K562 (cell line): ENCODE measurements around the gene MLH1. TPM values are rescaled to one million over a fixed set of nuclear protein-coding genes. Genes with fewer than 3 reads are reported as not detected.

Experiments used
- CREM ChIP-seq: IDR thresholded peaks from 2 replicates; pipeline ENCODE4 v1.6.1; 2014; ENCODE audit warnings: antibody characterized with exemption, low read depth
- HCFC1 ChIP-seq: IDR thresholded peaks from 2 replicates; pipeline ENCODE4 v1.6.1; 2012; ENCODE audit warnings: low read depth, low read length, improper control_type of control experiment
- NFYB ChIP-seq: IDR thresholded peaks from 2 replicates; pipeline ENCODE4 v1.6.1; 2011; ENCODE audit warnings: mild to moderate bottlenecking, moderate library complexity; ENCODE audit not compliant: insufficient read length; ENCODE audit errors: extremely low read depth
- USF2 ChIP-seq: sonication (generic); formaldehyde crosslinking; IDR thresholded peaks from 2 replicates; pipeline ENCODE4 v1.5.0; 2020; ENCODE audit warnings: missing genetic modification reagents
- ZNF280A ChIP-seq: fragments of 450-650 bp; IDR thresholded peaks from 2 replicates; pipeline ENCODE4 v1.6.1; 2018; ENCODE audit warnings: mild to moderate bottlenecking, low read depth; ENCODE audit not compliant: partially characterized antibody
- polyA plus RNA-seq, 8 experiments: library from polyadenylated mRNA; depleted of rRNA in 4 of 8; stranded (reverse) in 5 of 8; unstranded in 3 of 8; fragments of >200 nt; fragmentation: Nextera tagmentation in 2 of 8; fragmentation: Illumina TruSeq in 1 of 8; extraction: Ambion mirVana in 2 of 8; extraction: Trizol in 1 of 8; gene quantifications; 2 replicates each; pipeline versions ENCODE4 v1.2.1 to v1.2.3, GENCODE V29; 2011 to 2014; ENCODE audit warnings: inconsistent platforms in 1 of 8, missing spikeins in 1 of 8
- total RNA-seq, 7 experiments: library from RNA; depleted of rRNA in 6 of 7; stranded (reverse); fragments of >200 nt in 6 of 7; fragmentation: Illumina TruSeq in 2 of 7; extraction: Trizol in 2 of 7; gene quantifications; 2 replicates each; pipeline versions ENCODE4 v1.2.1 to v1.2.3, GENCODE V29; 2011 to 2021; ENCODE audit warnings: low replicate concordance in 1 of 7
- TF ChIP-seq, protein P1 (sequence below), 2 experiments: fragments of 450-650 bp; IDR thresholded peaks; 2 replicates each; pipeline ENCODE4 v1.6.1; 2016; ENCODE audit warnings: mild to moderate bottlenecking in 2 of 2, borderline replicate concordance in 1 of 2, low read depth in 1 of 2, moderate library complexity in 1 of 2
- TF ChIP-seq, protein P2 (sequence below): fragments of 250-450 bp; sonication (Bioruptor Pico); IDR thresholded peaks from 2 replicates; pipeline ENCODE4 v1.4.0; 2020

MLH1 gene
- total and polyA plus RNA-seq, 9 of the 15 experiments (the other 6 are each of a cell fraction or from before 2014, with no cell fraction given): 76.4 to 155 (median 117) TPM

DNA sequence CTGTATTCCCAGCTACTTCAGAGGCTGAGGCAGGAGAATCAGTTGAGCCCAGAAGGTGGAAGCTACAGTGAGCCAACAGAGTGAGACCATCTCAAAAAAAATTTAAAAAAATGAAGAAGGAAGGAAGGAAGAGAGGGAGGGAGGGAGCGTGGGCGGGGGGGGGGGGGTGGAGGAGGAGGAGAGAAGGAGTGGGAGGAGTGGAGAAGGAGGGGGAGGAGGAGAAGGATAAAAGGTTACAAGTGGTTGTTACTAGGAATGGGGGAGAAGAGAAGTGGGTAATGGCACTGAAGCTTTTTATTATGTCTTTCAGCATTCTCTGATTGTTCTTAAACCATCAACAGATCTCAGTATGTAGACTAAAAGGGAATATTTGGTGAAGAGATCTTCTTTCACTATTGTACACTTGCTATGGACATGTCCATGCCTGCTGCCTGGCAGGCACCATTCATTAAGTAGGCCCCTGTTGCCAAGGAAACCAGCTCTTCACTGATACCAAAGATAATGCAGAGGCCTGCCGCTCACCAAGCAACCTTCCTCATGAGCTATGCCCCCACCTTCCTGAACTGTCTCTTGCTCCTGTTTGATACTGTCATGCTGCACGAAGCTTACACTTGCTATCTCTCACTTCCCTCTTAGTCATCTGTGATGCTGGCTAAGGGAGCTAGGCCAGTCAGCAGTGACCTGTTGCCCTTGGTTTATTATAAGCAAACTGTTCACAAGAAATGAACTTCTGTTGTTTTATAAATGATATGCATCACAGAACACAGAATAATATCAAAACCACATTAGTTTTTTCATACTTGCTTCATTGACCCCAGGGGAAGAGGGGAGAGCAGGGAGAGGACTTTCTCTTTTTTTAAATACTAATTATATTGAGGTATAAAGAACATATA is 23.5 kb upstream of the MLH1 start (continued):
- TF ChIP-seq, protein P1, sequence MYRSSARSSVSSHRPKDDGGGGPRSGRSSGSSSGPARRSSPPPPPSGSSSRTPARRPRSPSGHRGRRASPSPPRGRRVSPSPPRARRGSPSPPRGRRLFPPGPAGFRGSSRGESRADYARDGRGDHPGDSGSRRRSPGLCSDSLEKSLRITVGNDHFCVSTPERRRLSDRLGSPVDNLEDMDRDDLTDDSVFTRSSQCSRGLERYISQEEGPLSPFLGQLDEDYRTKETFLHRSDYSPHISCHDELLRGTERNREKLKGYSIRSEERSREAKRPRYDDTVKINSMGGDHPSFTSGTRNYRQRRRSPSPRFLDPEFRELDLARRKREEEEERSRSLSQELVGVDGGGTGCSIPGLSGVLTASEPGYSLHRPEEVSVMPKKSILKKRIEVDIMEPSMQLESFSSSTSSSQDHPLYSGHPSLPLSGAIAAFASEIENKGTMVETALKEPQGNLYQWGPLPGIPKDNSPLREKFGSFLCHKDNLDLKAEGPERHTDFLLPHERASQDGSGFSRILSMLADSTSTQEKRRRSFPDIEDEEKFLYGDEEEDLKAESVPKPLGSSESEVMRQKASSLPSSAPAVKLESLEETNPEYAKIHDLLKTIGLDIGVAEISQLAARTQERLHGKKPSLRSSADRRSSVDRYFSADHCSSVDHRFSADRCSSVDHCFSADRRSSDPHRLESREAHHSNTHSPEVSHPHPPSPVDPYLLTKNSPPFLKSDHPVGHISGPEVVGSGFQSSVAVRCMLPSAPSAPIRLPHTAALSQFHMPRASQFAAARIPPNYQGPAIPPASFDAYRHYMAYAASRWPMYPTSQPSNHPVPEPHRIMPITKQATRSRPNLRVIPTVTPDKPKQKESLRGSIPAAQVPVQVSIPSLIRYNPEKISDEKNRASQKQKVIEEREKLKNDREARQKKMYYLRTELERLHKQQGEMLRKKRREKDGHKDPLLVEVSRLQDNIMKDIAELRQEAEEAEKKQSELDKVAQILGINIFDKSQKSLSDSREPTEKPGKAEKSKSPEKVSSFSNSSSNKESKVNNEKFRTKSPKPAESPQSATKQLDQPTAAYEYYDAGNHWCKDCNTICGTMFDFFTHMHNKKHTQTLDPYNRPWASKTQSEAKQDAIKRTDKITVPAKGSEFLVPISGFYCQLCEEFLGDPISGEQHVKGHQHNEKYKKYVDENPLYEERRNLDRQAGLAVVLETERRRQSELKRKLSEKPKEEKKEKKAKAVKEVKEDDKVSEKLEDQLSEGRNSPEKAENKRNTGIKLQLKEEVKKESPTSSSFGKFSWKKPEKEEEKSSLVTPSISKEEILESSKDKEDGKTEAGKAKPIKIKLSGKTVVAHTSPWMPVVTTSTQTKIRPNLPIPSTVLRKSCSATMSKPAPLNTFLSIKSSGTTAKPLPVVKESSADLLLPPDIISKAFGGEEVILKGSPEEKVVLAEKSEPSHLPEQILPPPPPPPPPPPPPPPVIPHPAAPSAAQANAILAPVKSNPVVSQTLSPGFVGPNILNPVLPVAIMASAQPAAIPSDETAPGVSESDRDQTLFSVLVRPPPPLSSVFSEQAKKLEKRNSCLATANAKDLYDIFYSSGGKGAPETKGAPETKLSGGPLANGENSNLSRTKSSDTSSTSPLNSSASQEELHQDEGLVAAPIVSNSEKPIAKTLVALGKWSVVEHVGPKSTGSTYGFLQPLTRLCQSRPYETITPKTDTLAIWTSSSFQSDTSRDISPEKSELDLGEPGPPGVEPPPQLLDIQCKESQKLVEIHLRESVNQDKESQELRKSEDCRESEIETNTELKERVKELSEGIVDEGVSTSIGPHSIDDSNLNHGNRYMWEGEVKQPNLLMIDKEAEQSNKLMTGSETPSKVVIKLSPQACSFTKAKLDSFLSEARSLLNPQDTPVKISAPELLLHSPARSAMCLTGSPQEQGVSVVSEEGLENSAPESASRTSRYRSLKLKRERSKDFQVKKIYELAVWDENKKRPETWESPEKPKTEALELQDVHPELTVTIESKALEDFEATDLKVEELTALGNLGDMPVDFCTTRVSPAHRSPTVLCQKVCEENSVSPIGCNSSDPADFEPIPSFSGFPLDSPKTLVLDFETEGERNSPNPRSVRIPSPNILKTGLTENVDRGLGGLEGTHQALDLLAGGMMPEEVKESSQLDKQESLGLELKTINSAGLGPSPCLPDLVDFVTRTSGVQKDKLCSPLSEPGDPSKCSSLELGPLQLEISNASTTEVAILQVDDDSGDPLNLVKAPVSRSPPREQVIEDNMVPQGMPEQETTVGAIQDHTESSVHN (IDR thresholded peaks at IDR 0.05; ENCODE audit: borderline replicate concordance in 1 of 2, low read depth in 1 of 2): no peak
- TF ChIP-seq ZNF280A: no peak
- no peak for TF ChIP-seq NFYB
- TF ChIP-seq HCFC1: no peak
- TF ChIP-seq USF2 (CRISPR knock-in tag): no peak
- TF ChIP-seq, protein P2, sequence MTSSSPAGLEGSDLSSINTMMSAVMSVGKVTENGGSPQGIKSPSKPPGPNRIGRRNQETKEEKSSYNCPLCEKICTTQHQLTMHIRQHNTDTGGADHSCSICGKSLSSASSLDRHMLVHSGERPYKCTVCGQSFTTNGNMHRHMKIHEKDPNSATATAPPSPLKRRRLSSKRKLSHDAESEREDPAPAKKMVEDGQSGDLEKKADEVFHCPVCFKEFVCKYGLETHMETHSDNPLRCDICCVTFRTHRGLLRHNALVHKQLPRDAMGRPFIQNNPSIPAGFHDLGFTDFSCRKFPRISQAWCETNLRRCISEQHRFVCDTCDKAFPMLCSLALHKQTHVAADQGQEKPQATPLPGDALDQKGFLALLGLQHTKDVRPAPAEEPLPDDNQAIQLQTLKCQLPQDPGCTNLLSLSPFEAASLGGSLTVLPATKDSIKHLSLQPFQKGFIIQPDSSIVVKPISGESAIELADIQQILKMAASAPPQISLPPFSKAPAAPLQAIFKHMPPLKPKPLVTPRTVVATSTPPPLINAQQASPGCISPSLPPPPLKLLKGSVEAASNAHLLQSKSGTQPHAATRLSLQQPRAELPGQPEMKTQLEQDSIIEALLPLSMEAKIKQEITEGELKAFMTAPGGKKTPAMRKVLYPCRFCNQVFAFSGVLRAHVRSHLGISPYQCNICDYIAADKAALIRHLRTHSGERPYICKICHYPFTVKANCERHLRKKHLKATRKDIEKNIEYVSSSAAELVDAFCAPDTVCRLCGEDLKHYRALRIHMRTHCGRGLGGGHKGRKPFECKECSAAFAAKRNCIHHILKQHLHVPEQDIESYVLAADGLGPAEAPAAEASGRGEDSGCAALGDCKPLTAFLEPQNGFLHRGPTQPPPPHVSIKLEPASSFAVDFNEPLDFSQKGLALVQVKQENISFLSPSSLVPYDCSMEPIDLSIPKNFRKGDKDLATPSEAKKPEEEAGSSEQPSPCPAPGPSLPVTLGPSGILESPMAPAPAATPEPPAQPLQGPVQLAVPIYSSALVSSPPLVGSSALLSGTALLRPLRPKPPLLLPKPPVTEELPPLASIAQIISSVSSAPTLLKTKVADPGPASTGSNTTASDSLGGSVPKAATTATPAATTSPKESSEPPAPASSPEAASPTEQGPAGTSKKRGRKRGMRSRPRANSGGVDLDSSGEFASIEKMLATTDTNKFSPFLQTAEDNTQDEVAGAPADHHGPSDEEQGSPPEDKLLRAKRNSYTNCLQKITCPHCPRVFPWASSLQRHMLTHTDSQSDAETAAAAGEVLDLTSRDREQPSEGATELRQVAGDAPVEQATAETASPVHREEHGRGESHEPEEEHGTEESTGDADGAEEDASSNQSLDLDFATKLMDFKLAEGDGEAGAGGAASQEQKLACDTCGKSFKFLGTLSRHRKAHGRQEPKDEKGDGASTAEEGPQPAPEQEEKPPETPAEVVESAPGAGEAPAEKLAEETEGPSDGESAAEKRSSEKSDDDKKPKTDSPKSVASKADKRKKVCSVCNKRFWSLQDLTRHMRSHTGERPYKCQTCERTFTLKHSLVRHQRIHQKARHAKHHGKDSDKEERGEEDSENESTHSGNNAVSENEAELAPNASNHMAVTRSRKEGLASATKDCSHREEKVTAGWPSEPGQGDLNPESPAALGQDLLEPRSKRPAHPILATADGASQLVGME (CRISPR knock-in tag): peak; percentile 91; the same call in 1 of the 2 replicates
- peak; percentile 89 for TF ChIP-seq CREM
